ENCODE measurements around the gene TMEM132D. TPM values are rescaled to one million over a fixed set of nuclear protein-coding genes. Genes with fewer than 3 reads are reported as not detected.
"Not testable (repeated sequence)": the region's sequence is repeated elsewhere in the genome, so short reads cannot be mapped to it uniquely, and the experiment has no call there.

TMEM132D gene
- total RNA-seq, 1 donor from 2014 or later: not detected

GRCh38 chr12:129589503-129589902 is 314.3 kb downstream of the TMEM132D start:
- no peak for DNase-seq (ENCODE audit: low spot score)

- no peak for DNase-seq (ENCODE audit: low spot score)
Observed at GRCh38 chr12:129588142-129588541, 315.7 kb downstream of the TMEM132D start.

- DNase-seq (ENCODE audit: low spot score): no peak
Observed at GRCh38 chr12:129585296-129585695, 318.5 kb downstream of the TMEM132D start.

- DNase-seq (ENCODE audit: low spot score): no peak
Observed at GRCh38 chr12:129579879-129580278, 323.9 kb downstream of the TMEM132D start.

GRCh38 chr12:129571901-129572494 is 331.8 kb downstream of the TMEM132D start:
- DNase-seq (ENCODE audit: low spot score): no peak

GRCh38 chr12:129570796-129571400 is 332.9 kb downstream of the TMEM132D start:
- DNase-seq (ENCODE audit: low spot score): no peak

DNA sequence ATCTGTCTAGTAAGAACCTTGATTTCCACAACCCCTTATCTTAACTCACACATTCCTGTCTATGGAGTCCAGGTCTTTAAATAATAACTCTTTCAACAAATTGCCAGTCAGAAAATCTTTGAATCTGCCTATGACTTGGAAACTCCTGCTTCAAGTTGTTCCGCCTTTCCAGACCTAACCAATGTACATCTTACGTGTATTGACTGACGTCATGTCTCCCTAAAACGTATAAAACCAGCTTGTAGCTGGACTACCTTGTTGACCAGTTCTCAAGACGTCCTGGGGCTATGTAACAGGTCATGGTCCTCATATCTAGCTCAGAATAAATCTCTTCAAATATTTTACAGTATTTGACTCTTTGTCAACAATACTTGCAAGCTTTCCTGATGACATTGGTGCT is 337.0 kb downstream of the TMEM132D start:
- DNase-seq (ENCODE audit: low spot score): no peak

DNA sequence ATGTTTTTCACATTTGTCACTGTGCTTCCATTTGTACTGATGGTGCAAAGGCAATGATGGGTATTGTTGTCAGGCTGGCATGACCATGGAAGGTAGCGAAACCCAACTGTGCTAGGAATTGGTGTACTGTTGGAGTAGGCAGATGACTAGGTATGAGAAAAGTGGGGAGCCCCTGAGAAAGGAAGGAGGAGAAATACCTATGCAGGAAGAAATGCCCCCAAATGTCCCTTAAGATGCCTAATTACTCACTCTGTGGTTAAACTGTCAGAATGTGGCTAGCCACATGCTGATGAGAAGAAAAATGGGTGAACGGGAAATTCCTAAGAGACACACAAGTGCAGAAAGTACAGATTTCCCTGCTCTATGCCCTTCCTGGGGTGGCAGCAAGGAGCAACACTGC is 339.1 kb downstream of the TMEM132D start:
- DNase-seq (ENCODE audit: low spot score): no peak

DNA sequence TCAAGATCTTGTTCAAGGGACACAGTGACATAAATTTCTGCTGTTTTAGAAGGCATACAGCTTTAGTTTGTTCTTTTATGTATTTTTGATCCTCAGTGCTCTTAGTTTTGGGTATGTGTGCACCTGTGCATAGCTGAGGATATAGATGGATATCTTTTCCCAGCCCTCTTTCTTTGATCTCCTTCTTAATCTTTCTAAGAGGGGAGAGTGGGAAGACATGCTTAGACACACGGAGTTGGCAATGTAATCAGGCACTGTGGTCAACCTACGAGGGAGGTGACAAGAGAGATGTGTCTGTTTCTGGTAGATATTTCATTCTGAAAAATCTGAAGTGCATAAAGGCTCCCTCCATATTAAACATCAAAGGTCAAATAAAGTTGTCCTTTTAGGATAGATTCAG is 340.6 kb downstream of the TMEM132D start:
- DNase-seq (ENCODE audit: low spot score): no peak

DNA sequence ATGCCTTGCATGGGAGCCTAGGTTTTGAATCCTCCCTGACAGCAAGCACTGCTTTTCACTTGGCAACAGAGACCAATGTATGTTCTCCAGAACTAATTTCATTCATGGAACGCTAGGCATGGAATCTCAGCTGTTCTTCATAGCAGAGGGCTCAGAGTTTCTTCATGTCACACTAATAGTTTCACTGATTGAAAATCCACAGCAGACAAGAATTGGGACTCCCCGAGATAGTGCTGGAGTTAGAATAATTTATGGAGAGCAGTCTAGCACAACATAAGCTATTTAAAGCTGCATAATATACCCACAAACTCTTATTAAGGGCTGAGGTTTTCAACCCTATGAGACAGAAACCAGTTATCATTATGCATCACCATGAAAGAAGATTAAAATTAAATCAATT is 342.5 kb downstream of the TMEM132D start:
- no peak for DNase-seq (ENCODE audit: low spot score)

DNA sequence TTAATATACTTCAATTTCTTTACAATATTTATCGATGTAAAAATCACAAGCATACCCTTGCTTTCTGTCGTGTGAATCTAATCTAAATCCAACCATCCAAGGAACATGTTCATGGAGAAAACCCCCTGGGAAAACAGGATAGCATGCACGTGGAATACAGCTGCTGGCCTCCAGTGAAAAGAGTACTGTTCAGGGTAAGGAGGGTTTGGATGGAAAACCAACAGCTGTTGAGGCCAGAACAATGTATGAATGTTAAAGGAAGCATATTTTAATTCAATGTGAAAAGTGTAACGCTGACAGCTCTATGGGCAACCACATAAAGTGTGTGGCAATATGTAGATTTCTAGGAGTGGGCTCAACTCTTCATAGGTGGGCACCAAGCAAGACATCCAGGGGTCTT is 344.0 kb downstream of the TMEM132D start:
- no peak for DNase-seq (ENCODE audit: low spot score)

DNA sequence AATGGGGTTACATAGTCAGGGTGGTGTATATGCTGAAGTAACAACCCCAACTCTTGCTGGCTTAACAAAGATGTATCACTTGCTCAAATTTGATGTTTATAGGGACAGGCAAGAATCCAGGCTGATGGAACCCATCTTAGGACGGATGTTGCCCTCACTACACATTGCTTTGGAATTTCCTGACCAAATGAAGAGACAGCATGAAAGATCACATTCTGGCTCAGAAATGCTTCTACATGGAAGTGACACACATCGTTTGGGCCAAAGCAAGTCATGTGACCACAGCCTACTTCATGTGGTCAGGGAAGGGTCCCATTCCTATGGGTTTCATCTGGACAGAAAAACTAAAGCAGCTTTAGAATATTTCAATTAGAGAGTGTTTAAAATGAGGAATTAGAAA is 345.8 kb downstream of the TMEM132D start:
- DNase-seq (ENCODE audit: low spot score): no peak

DNA sequence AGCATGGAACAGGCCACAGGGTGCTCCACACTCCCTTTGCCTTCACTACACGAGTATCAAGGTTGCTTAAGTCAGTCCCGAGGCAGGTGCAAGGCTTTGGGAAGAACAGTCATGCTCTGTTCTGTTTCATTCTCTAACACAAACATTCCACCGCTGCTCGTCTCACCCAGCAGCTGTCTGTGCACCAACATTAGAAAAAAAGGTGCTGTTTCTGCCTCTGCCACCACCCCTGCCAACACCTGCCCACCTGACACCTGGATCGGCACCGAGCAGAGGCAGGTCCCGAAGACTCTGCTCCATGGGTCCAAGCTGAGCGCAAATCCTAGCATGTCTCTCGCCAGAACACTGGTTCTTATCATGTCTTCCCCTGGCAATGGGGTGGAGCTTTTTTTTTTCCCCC is 347.7 kb downstream of the TMEM132D start:
- no peak for DNase-seq (ENCODE audit: low spot score)

- no peak for DNase-seq (ENCODE audit: low spot score)
Observed at GRCh38 chr12:129552996-129553750, 350.7 kb downstream of the TMEM132D start.

- no peak for DNase-seq (ENCODE audit: low spot score)
Observed at GRCh38 chr12:129551441-129551840, 352.4 kb downstream of the TMEM132D start.

GRCh38 chr12:129550353-129550752 is 353.5 kb downstream of the TMEM132D start:
- DNase-seq (ENCODE audit: low spot score): peak; percentile 73

DNA sequence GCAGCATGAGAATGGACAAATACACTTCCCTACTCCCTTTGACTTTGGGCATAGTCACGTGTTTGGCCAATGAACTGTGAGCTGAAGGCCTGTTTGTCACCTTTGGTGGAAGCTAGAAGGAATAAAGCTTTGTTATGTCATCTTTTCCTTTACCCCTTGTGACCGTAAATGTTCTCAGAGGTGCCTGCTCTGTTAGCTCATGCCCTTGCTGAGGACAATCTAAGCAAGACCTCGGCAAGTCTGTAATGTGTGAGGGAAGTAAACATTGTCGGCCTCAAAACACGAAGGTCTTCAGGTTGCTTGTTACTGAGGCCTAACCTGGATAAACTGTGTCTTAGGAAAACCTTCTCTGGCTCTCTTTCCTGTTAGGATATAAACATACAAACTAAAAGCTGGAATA is 354.2 kb downstream of the TMEM132D start:
- DNase-seq (ENCODE audit: low spot score): peak; percentile 18

DNA sequence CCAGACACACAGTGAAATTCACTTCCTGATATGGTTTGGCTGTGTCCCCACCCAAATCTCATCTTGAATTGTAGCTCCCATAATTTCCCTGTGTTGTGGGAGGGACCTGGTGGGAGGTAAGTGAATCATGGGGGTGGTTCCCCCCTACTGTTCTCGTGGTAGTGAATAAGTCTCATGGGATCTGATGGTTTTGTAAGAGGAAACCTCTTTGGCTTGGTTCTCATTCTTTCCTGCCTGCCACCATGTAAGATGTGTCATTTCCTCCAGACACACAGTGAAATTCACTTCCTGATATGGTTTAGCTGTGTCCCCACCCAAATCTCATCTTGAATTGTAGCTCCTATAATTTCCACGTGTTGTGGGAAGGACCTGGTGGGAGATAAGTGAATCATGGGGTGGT is 354.8 kb downstream of the TMEM132D start:
- DNase-seq (ENCODE audit: low spot score): not testable (repeated sequence)

GRCh38 chr12:129544716-129545115 is 359.1 kb downstream of the TMEM132D start:
- DNase-seq (ENCODE audit: low spot score): no peak

DNA sequence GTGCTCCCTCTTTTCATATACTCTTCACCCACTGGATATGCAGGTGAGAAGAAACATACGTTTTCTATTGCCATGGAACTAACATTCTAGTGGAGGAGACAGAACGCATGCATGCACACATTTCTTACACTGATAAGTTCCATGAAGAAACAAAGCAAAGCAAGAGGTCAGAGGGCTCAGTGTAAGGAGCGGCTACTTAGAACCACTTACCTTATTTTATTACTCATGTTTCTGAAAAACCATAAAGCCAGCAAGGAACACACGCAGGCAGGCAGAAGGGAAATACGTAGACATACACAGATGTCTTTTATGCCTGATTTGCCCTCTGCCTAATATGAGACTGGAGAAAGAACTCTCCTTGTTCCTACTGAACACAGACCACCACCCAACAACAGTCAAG is 362.9 kb downstream of the TMEM132D start:
- DNase-seq (ENCODE audit: low spot score): no peak

GRCh38 chr12:129540249-129540648 is 363.6 kb downstream of the TMEM132D start:
- no peak for DNase-seq (ENCODE audit: low spot score)

DNA sequence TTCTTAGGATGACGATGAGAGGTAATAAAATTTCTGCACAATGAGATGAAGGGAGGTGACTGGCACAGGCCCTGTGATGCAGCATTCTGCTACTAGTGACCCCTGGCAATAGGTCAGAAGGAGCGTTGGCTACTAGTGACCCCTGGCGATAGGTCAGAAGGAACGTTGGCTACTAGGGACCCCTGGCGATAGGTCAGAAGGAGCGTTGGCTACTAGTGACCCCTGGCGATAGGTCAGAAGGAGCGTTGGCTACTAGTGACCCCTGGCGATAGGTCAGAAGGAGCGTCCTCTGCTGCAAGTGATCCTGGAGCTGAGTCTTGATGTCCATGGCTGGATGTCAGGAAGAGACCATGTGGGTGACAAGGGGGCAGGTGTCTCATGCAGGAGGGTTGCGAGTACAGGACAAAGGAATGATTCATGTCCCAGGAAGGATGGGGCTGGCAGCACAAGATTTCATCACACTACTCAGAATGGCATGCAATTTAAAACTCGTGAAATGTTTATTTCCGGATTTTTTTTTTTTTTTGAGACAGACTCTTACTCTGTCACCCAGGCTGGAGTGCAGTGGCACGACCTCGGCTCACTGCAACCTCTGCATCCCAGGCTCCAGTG is 365.0 kb downstream of the TMEM132D start:
- not testable (repeated sequence) for DNase-seq (ENCODE audit: low spot score)

- DNase-seq (ENCODE audit: low spot score): no peak
Observed at GRCh38 chr12:129538137-129538536, 365.7 kb downstream of the TMEM132D start.

Measured in mucosa of gallbladder (tissue), 1 donor.